IMR-90 (cell line): ENCODE data around the gene ANKS4B. TPM values are rescaled to one million over a fixed set of nuclear protein-coding genes. Genes with fewer than 3 reads are reported as not detected.

Experiments used
- ATAC-seq: fragments of 200-7000 bp; cut with Tn5 transposase; 2 replicates; pipeline ENCODE4 v1.9.1; 2020; ENCODE audit warnings: low read depth, mild to moderate bottlenecking, moderate library complexity
- BruUV-seq: library from RNA; stranded (reverse); fragments of 400-500 nt; replicated peaks from 2 replicates; lab custom pipeline; 2021; lab: Mats Ljungman, UMichigan
- CTCF ChIA-PET: fragments of 300-600 bp; formaldehyde crosslinking; extraction: SDS; loops from one replicate; lab custom pipeline; 2021; ENCODE audit warnings: antibody characterized with exemption; lab: Yijun Ruan, JAX
- POLR2A ChIA-PET: fragments of 300-600 bp; sonication (Branson Sonifier 250); formaldehyde crosslinking; loops from one replicate; lab custom pipeline; 2022; ENCODE audit warnings: antibody characterized with exemption; ENCODE audit not compliant: unreplicated experiment; lab: Charles Lee
- DNase-seq: peaks from one replicate; pipeline ENCODE4 v3.0.0; 2013
- H2AFZ ChIP-seq: replicated peaks from 2 replicates; pipeline ENCODE3; 2013; ENCODE audit warnings: low read length, mild to moderate bottlenecking; ENCODE audit not compliant: poor library complexity
- H2AK5ac ChIP-seq: 2 replicates; pipeline ENCODE4 v1.6.1; 2013; ENCODE audit warnings: low read depth, low read length, inconsistent platforms
- H2AK9ac ChIP-seq: replicated peaks from 2 replicates; pipeline ENCODE3; 2013; ENCODE audit warnings: mild to moderate bottlenecking, low read depth, low read length, moderate library complexity; ENCODE audit not compliant: poor library complexity
- H2BK120ac ChIP-seq: 2 replicates; pipeline ENCODE4 v1.6.1; 2013; ENCODE audit warnings: low read depth, low read length, inconsistent platforms
- H2BK15ac ChIP-seq: 3 replicates; pipeline ENCODE4 v1.6.1; 2013; ENCODE audit warnings: low read depth, low read length, inconsistent platforms
- H2BK20ac ChIP-seq: 2 replicates; pipeline ENCODE4 v1.6.1; 2013; ENCODE audit warnings: low read depth, mild to moderate bottlenecking, inconsistent platforms, low read length, moderate library complexity
- H2BK5ac ChIP-seq: 2 replicates; pipeline ENCODE4 v1.6.1; 2013; ENCODE audit warnings: mild to moderate bottlenecking, low read depth, low read length, inconsistent platforms; ENCODE audit not compliant: poor library complexity, severe bottlenecking
- H3K14ac ChIP-seq: replicated peaks from 2 replicates; pipeline ENCODE4 v1.6.1; 2013; ENCODE audit warnings: low read depth, low read length, inconsistent platforms
- H3K18ac ChIP-seq: 2 replicates; pipeline ENCODE4 v1.6.1; 2013; ENCODE audit warnings: low read depth, low read length, control low read depth
- H3K23ac ChIP-seq: 2 replicates; pipeline ENCODE4 v1.6.1; 2013; ENCODE audit warnings: low read depth, low read length, inconsistent platforms
- H3K27ac ChIP-seq: 2 replicates; pipeline ENCODE4 v1.5.1; 2013; ENCODE audit warnings: mild to moderate bottlenecking, control low read depth, low read length; ENCODE audit not compliant: insufficient read depth
- H3K27me3 ChIP-seq: 2 replicates; pipeline ENCODE4 v1.6.1; 2013; ENCODE audit warnings: low read length; ENCODE audit not compliant: control insufficient read depth, insufficient read depth
- H3K36me3 ChIP-seq: 2 replicates; pipeline ENCODE4 v1.6.1; 2013; ENCODE audit warnings: low read length, mixed read lengths; ENCODE audit not compliant: control insufficient read depth, insufficient read depth
- H3K4ac ChIP-seq: 2 replicates; pipeline ENCODE4 v1.6.1; 2013; ENCODE audit warnings: low read depth, low read length, inconsistent platforms
- H3K4me1 ChIP-seq: 2 replicates; pipeline ENCODE4 v1.6.1; 2013; ENCODE audit warnings: low read length, mixed read lengths; ENCODE audit not compliant: control insufficient read depth, insufficient read depth
- H3K4me2 ChIP-seq: 2 replicates; pipeline ENCODE4 v1.6.1; 2013; ENCODE audit warnings: low read depth, mild to moderate bottlenecking, control low read depth, low read length, moderate library complexity
- H3K4me3 ChIP-seq: 2 replicates; pipeline ENCODE4 v1.5.1; 2013; ENCODE audit warnings: low read depth, mild to moderate bottlenecking, control low read depth, low read length, moderate library complexity; ENCODE audit not compliant: insufficient read depth
- H3K56ac ChIP-seq: 2 replicates; pipeline ENCODE4 v1.6.1; 2013; ENCODE audit warnings: low read length, inconsistent platforms; ENCODE audit not compliant: insufficient read depth; ENCODE audit errors: extremely low read depth
- H3K79me1 ChIP-seq, 2 experiments: 2 replicates each; pipeline ENCODE4 v1.6.1; 2013; ENCODE audit warnings: low read length in 2 of 2, inconsistent platforms in 1 of 2, low read depth in 1 of 2
- H3K9ac ChIP-seq: 2 replicates; pipeline ENCODE4 v1.6.1; 2013; ENCODE audit warnings: low read depth, low read length, control low read depth
- H3K9me1 ChIP-seq: 2 replicates; pipeline ENCODE4 v1.6.1; 2013; ENCODE audit warnings: low read length, inconsistent platforms; ENCODE audit not compliant: insufficient read depth
- H3K9me3 ChIP-seq: 2 replicates; pipeline ENCODE4 v1.6.1; 2013; ENCODE audit warnings: low read length; ENCODE audit not compliant: control insufficient read depth, insufficient read depth
- H4K20me1 ChIP-seq: 2 replicates; pipeline ENCODE4 v1.6.1; 2013; ENCODE audit warnings: low read length, inconsistent platforms; ENCODE audit not compliant: insufficient read depth
- H4K5ac ChIP-seq: 2 replicates; pipeline ENCODE4 v1.6.1; 2013; ENCODE audit warnings: mild to moderate bottlenecking, low read depth, low read length, control low read depth
- H4K8ac ChIP-seq, 2 experiments: 2 replicates each; pipeline ENCODE4 v1.6.1; 2013; ENCODE audit warnings: low read depth in 2 of 2, low read length in 2 of 2, control low read depth in 1 of 2, inconsistent platforms in 1 of 2
- H4K91ac ChIP-seq: 2 replicates; pipeline ENCODE4 v1.6.1; 2013; ENCODE audit warnings: low read depth, low read length, inconsistent platforms; ENCODE audit not compliant: insufficient read depth
- CEBPB ChIP-seq: IDR thresholded peaks from 2 replicates; pipeline ENCODE4 v1.6.1; 2012; ENCODE audit warnings: low read depth, low read length, improper control_type of control experiment
- CHD1 ChIP-seq: IDR thresholded peaks from 2 replicates; pipeline ENCODE4 v1.6.1; 2012; ENCODE audit warnings: low read depth, low read length, improper control_type of control experiment
- MAFK ChIP-seq: IDR thresholded peaks from 2 replicates; pipeline ENCODE4 v1.6.1; 2012; ENCODE audit warnings: low read depth, low read length, improper control_type of control experiment
- NFE2L2 ChIP-seq: fragments of 150-350 bp; IDR thresholded peaks from 2 replicates; pipeline ENCODE4 v1.6.1; 2016; ENCODE audit warnings: low read depth, mild to moderate bottlenecking, low read length
- RAD21 ChIP-seq: IDR thresholded peaks from 2 replicates; pipeline ENCODE4 v1.6.1; 2012; ENCODE audit warnings: low read length, improper control_type of control experiment
- RFX5 ChIP-seq: IDR thresholded peaks from 2 replicates; pipeline ENCODE4 v1.8.0; 2012; ENCODE audit warnings: low read depth, mild to moderate bottlenecking, low read length, moderate library complexity
- SMC3 ChIP-seq: fragments of 150-350 bp; IDR thresholded peaks from 2 replicates; pipeline ENCODE4 v1.6.1; 2016; ENCODE audit warnings: low read depth, mild to moderate bottlenecking, antibody characterized with exemption, low read length, moderate library complexity
- WGBS, 2 experiments: methylation state at CpG; one replicate each; pipeline versions ENCODE4 v1.1.5 to v1.1.7; 2013; ENCODE audit warnings: missing lambda C conversion rate in 2 of 2; ENCODE audit not compliant: insufficient read length in 1 of 2; ENCODE audit errors: extremely low coverage in 2 of 2; 5-methylcytosine and 5-hydroxymethylcytosine counted together
- dilution Hi-C: fragments of 300-500 bp; cut with HindIII; formaldehyde crosslinking; loops from one replicate; pipeline ENCODE4 v1.14.3; 2018; ENCODE audit warnings: low sequenced_read_pairs; ENCODE audit not compliant: unreplicated experiment
- in situ Hi-C: fragments of 300-500 bp; cut with MboI; formaldehyde crosslinking; loops from 3 replicates; pipeline ENCODE4 v1.14.3; 2019; ENCODE audit warnings: low sequenced_read_pairs, inconsistent platforms, mixed read lengths
- intact Hi-C: fragments of 100-400 bp; cut with micrococcal nuclease; formaldehyde crosslinking; loops from 2 replicates; pipeline ENCODE4 v1.10.0; 2022
- polyA plus RNA-seq, 3 experiments: library from polyadenylated mRNA; depleted of rRNA; stranded (reverse); fragments of >200 nt; gene quantifications; 2 replicates each; pipeline ENCODE4 v1.2.3, GENCODE V29; 2012; ENCODE audit warnings: low replicate concordance in 1 of 3
- total RNA-seq: library from RNA; depleted of rRNA; stranded (reverse); fragments of >200 nt; gene quantifications from 2 replicates; pipeline ENCODE4 v1.2.3, GENCODE V29; 2012
- TF ChIP-seq, protein P1 (sequence below): conservative IDR thresholded peaks from 2 replicates; pipeline ENCODE4 v1.5.1; 2012; ENCODE audit warnings: mild to moderate bottlenecking, low read depth, low read length, improper control_type of control experiment
- TF ChIP-seq, protein P2 (sequence below): fragments of 150-350 bp; IDR thresholded peaks from 2 replicates; pipeline ENCODE4 v1.6.1; 2016; ENCODE audit warnings: low read depth, mild to moderate bottlenecking, low read length, moderate library complexity, borderline replicate concordance
- TF ChIP-seq, protein P3 (sequence below): fragments of 150-350 bp; IDR thresholded peaks from 2 replicates; pipeline ENCODE4 v1.6.1; 2017; ENCODE audit warnings: mild to moderate bottlenecking, antibody characterized with exemption, low read length, low read depth

ANKS4B gene
- total and polyA plus RNA-seq, 2 of the 4 experiments (the other 2 are of a cell fraction), result not detected

DNA sequence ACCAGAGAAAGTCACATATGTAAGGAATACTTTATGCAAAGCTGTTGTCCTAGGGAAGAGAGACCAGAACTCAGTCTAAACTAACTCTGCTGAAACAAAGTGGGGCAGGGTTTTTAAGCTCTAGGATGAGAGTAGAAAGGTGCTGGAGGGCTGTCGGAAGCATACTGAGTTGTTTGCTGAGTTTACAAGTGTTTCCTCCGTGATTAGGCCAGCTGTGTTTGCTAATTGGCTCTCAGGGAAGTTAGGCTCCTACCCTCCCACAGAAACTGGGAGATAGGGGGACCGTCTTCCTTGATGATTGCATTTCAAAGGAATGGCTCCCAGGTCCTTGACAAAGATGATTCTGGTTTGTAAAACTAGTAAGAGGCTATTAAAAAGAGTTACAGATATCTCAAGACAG lies 69.0 kb downstream of the ANKS4B start:
- H4K5ac ChIP-seq, result peak overlapping the region; percentile 79
- H3K14ac ChIP-seq, result no peak overlapping the region
- no peaks in the 10 kb centered on the region for H4K20me1 ChIP-seq
- no CpG with 5 or more reads among the region's 3 CpGs for WGBS, 2 experiments
- peak overlapping the region; percentile 0; the same call in 1 of the 2 replicates for H2AK5ac ChIP-seq
- H3K9me3 ChIP-seq, result no peaks in the 10 kb centered on the region
- intact Hi-C loops, result loop anchor here (5.0 kb wide), 3 partner anchors 255 to 1375 kb away; partner anchors contain the start of genes ERI2 and REXO5
- no peak for TF ChIP-seq RFX5
- TF ChIP-seq, protein P1, sequence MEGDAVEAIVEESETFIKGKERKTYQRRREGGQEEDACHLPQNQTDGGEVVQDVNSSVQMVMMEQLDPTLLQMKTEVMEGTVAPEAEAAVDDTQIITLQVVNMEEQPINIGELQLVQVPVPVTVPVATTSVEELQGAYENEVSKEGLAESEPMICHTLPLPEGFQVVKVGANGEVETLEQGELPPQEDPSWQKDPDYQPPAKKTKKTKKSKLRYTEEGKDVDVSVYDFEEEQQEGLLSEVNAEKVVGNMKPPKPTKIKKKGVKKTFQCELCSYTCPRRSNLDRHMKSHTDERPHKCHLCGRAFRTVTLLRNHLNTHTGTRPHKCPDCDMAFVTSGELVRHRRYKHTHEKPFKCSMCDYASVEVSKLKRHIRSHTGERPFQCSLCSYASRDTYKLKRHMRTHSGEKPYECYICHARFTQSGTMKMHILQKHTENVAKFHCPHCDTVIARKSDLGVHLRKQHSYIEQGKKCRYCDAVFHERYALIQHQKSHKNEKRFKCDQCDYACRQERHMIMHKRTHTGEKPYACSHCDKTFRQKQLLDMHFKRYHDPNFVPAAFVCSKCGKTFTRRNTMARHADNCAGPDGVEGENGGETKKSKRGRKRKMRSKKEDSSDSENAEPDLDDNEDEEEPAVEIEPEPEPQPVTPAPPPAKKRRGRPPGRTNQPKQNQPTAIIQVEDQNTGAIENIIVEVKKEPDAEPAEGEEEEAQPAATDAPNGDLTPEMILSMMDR, result no peak
- TF ChIP-seq, protein P2, sequence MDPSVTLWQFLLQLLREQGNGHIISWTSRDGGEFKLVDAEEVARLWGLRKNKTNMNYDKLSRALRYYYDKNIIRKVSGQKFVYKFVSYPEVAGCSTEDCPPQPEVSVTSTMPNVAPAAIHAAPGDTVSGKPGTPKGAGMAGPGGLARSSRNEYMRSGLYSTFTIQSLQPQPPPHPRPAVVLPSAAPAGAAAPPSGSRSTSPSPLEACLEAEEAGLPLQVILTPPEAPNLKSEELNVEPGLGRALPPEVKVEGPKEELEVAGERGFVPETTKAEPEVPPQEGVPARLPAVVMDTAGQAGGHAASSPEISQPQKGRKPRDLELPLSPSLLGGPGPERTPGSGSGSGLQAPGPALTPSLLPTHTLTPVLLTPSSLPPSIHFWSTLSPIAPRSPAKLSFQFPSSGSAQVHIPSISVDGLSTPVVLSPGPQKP, result no peak
- no peak for TF ChIP-seq CEBPB
- TF ChIP-seq CHD1, result no peak
- TF ChIP-seq, protein P3, sequence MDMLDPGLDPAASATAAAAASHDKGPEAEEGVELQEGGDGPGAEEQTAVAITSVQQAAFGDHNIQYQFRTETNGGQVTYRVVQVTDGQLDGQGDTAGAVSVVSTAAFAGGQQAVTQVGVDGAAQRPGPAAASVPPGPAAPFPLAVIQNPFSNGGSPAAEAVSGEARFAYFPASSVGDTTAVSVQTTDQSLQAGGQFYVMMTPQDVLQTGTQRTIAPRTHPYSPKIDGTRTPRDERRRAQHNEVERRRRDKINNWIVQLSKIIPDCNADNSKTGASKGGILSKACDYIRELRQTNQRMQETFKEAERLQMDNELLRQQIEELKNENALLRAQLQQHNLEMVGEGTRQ, result no peak
- no peak for TF ChIP-seq MAFK
- no peak for TF ChIP-seq RAD21
- no peak for TF ChIP-seq NFE2L2
- TF ChIP-seq SMC3, result no peak
- no peak overlapping the region for H2AK9ac ChIP-seq
- CTCF ChIA-PET, result interaction anchor here (2.0 kb wide), 1 partner anchor 114 kb away, joined by 5 read pairs; no protein-coding TSS in a partner anchor
- peak overlapping the region; percentile 71; the same call in 1 of the 2 replicates for H3K4me3 ChIP-seq
- H2AFZ ChIP-seq, result no peak overlapping the region
- in situ Hi-C loops, result no loop called here
- peak; percentile 3 for DNase-seq
- peak overlapping the region; percentile 35; the same call in 1 of the 2 replicates for H3K27ac ChIP-seq
- H3K79me1 ChIP-seq, result peaks cover 4% of the 10 kb centered on the region in 2 experiments; a peak in 2 of 4 replicates
- no TSS peak for BruUV-seq
- H3K9ac ChIP-seq, result peak overlapping the region; percentile 57
- peak overlapping the region; percentile 1; the same call in 1 of the 2 replicates for H4K91ac ChIP-seq
- no peak for ATAC-seq
- peak overlapping the region; percentile 2; the same call in 1 of the 3 replicates for H2BK15ac ChIP-seq
- no peaks in the 10 kb centered on the region for H3K27me3 ChIP-seq
- H4K8ac ChIP-seq, result peak overlapping the region in 1 of 2 experiments; percentile 23; a peak in 2 of 4 replicates
- no peak overlapping the region; the same call in 1 of the 2 replicates for H3K4ac ChIP-seq
- POLR2A ChIA-PET, result no interaction called here
- H3K56ac ChIP-seq, result peak overlapping the region; percentile 19; the same call in 1 of the 2 replicates
- no peaks in the 10 kb centered on the region for H3K36me3 ChIP-seq
- H2BK120ac ChIP-seq, result peak overlapping the region; percentile 1; the same call in 1 of the 2 replicates
- H2BK20ac ChIP-seq, result no peak overlapping the region
- dilution Hi-C loops, result no loop called here
- H3K18ac ChIP-seq, result peak overlapping the region; percentile 74; the same call in 1 of the 2 replicates
- peak overlapping the region; percentile 75 for H3K4me2 ChIP-seq
- no peaks in the 10 kb centered on the region for H3K9me1 ChIP-seq
- 0 out of 2 replicates have a peak overlapping the region, but pooled peaks have one; percentile 7 for H3K23ac ChIP-seq
- H3K4me1 ChIP-seq, result peaks cover 5% of the 10 kb centered on the region
- H2BK5ac ChIP-seq, result peak overlapping the region; percentile 14
